ENCODE data around the gene MTX3.

GRCh38 chr5:79938468-79938867 is 52.6 kb downstream of the MTX3 start:
- TF ChIP-seq CTCF (IDR thresholded peaks at IDR 0.05) = no peak
- TF ChIP-seq EP300 (IDR thresholded peaks at IDR 0.05) = no peak
- no peak for TF ChIP-seq POLR2A (IDR thresholded peaks at IDR 0.05)
- TF ChIP-seq POLR2AphosphoS5 (IDR thresholded peaks at IDR 0.05) = no peak

Data from gastroesophageal sphincter (tissue), 3 donors.